HG02981 (cell line): ENCODE measurements around the gene SNX30.

Experiments
- ATAC-seq: cut with Tn5 transposase; IDR thresholded peaks from one replicate; pipeline ENCODE4 v1.9.1; 2021; ENCODE audit warnings: mild to moderate bottlenecking, moderate library complexity; ENCODE audit not compliant: unreplicated experiment

SNX30 gene

DNA sequence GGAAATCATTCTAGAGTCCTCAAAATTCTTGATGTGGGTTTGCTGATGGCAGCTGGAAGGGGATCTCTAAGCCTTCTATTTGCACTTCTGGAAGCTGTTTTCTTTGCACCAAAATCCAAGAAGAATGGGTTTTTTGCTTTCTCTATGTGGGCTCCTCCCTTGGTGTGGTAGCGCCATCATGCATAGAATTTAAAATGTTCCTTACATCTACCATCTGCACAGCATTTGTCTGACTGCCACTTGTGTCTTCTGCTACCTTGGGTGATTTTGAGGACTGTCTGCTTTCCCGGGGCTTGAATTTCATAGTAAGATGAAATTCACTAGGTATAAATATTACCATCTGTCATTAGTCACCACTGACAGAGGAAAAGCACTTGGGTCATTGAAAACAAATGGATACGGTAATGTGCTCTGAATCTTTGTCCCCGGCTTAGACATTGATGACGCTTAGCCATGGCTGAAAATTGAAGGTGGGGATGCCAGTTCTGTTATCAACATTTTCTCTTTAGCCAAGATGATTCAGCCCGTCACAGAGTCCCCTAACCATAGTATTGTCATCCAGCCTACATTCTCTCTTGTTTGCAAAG lies 30.0 kb downstream of the SNX30 start:
- no peak for ATAC-seq

DNA sequence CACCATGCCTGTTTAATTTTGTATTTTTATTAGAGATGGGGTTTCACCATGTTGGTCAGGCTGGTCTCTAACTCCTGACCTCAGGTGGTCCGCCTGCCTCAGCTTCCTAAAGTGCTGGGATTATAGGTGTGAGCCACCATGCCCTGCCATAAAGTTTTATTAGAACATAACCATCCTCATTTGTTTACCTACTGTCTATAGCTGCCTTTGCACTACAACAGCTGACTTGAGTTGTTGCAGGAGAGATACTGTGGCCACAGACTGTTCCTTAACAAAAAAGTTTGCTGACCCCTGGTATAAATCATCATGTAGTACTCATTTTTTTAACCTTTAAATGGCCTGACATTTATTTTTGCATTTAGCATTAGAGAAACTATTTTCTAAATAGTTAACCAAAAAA lies 31.7 kb downstream of the SNX30 start:
- ATAC-seq = no peak

DNA sequence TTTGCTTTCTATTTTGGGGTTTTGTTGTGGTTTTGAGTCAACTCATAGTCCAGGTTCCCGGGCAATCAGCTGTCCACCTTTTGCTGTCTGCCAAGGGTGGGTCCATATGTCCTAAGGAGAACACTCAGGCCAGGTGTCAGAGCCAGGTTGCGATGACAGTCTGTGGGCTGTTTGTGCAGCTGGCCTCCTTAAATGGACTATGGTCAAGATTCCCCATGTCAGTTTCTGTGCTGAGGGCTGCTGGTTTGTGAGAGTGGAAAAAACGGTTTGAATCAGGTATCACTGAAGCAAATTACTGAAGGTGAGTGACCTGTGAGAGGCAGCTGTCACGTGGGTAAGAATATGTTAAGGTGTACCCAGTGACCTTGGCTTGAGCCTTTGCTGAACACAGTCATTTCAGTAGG lies 33.0 kb downstream of the SNX30 start:
- ATAC-seq = no peak

DNA sequence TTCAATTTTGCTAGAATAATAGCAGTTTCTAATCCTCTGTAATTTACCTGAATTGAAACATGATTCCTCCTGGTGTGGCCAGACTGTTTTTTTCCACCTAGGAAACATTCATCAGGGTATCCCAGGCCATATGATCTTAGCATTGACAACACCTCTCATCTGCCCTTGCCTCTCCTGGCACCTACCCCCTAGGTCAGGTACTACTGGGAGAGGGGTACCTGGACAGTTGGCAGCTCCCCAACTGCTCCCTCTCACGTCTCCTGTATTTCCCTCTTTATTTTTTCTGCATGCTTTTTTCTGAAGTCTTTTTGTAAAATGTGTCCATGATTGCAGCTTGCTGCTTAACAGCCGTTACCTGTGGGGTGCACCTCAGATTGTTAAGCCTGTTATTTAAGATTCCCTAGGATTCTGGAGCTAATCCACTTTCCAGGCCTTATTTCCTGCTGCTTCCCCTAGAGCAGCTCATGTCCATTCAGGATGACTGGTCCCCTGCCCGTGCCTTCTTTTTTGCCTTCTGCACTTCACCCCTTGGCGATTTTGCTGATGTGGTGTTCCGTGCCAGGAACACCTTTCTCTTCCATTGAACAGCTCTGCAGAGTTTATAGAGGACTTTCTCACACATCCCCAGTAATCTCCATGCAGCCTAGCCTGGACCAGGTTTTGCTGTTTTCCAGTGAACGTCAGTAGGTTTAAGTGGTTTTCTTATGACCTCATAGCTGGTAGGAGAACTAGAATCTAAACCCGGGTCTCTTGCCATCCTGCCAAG lies 33.6 kb downstream of the SNX30 start:
- ATAC-seq = no peak

DNA sequence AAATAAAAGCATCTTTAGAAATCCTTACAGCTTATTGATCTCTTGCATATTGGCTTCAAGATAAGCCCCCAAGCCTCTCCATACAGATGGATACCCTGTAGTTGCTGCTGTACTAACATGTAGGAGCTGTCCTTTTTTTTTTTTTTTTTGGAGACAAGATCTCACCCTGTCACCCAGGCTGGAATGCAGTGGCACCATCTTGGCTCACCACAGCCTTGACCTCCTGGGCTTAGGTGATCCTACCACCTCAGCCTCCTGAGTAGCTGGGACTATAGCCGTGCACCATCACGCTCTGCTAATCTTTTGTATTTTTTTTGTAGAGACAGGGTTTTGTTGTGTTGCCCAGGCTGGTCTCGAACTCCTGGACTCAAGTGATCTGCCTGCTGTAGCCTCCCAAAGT lies 35.4 kb downstream of the SNX30 start:
- no peak for ATAC-seq

DNA sequence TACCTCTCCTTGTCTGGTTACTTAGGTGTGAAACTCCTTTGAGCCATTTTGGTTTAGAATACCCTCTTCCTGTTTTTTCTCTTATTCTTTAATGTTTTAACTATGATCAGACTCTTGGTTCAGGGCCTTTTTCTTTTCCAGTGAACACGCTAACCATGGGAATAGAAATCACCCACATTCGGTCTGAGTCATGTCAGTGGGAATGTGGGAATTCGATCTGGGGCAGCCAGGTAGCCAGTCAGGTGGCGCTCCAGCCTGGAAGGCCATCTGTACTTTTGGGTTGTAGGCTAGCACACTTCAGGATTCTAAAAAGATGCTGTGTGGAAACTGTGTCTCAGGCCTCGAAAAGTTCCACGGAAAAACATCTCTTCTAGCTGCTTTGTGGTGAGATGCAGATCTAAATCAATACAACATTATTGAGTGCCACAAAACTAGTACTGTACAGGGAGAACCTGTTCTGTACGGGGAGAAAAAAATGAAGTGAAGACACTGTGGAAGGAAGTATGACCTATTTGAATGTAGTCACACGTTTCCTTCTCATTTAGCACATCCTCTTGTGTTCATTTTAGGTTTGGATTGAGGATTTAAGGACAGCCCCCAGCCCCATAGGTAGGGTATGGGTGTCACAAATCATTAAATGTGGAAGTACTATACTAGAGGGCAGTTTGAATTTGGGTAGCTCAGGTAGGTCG lies 36.4 kb downstream of the SNX30 start:
- no peak for ATAC-seq

DNA sequence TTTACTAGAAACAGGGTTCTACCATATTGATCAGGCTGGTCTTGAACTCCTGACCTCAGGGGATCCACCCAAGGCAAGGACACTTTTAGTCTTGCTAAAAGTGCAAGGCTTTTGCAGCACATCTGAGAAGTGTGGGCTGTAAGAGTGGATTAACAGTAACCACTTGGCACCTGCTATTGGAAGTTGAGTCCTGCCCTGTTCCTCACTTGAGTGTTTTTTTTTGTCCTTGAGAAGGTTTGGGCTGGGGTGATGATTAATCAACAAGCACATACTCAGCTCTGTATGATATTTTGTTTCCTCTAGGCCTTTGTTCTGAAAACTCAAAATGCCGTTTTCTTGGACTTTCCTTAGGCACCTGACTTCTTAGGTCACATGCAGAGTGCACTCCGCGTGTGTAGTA lies 37.4 kb downstream of the SNX30 start:
- no peak for ATAC-seq

DNA sequence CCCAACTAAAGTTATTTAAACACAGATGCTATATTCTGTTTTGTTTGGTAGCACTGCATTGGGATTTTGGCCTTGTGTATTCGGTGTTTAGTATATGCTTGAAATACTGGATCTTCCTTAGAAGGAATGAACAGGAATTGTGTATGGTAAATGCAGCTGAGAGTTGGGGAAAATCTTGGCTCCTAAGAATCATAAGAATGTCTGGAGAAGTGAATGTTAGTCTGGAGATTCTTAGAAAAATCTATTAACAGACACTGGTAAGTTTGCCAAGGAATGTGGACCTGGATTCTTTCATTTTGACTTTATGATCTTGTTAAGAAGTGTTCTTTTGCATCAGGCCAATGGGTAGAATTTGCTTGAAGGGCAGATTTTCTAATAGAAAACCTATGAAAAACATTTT lies 38.9 kb downstream of the SNX30 start:
- ATAC-seq = no peak

DNA sequence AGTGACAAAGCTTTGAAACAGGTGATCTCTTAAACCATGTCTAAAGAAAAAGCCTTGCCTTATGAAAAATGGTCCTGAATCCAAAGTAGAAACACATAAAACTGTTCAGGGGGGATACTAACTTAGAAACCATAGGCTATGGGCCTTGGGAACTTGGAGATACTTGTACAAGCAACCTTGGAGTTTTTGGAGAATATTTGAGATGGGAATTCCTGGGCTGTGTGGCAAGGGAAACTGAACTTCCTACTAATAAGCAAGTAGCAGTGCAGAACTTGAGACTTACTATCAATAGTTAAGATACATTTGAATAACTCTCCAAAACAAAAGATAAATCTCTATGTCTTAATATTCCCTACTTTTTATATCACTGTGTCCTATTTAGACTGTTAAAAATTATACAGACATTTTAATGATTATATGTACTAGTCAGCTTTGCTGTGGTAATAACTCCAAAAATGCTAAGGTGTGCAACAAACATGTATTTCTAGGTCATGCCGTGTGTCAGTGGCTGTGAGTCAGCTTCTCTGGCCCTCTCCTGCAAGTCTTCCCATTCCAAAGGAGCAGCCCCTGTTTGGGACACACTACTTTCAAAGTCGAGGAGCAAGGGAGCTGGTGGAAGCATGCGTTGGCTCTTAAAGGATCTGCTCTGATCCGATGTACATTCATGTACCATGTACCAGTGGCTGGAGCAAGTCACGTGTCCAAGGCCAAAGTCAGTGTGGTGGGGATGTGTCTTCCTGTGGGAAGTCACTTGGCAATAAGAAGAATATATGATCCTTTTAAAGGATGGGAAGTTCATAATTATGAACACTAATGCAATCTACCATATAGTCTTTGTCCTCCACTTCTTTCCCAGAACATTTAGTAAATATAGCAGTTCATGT lies 39.6 kb downstream of the SNX30 start:
- ATAC-seq = no peak

DNA sequence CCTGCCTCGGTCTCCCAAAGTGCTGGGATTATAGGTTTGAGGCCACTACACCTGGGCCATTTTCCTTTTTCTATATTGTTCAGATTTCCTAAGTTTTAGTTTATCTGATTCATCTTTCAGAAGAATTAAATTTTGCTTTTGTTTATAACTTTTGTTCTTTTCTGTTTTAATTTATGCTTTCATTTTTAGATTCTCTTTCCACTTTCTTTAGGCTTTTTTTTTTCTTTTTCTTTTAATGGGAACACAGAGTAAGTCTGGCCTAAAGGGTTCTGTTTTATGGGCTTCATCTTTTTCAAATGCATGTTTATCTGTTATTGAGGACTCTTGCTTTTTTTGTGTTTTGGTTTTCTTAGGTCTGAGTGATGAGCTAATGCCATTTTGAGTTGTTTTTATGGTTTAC lies 42.1 kb downstream of the SNX30 start:
- no peak for ATAC-seq

DNA sequence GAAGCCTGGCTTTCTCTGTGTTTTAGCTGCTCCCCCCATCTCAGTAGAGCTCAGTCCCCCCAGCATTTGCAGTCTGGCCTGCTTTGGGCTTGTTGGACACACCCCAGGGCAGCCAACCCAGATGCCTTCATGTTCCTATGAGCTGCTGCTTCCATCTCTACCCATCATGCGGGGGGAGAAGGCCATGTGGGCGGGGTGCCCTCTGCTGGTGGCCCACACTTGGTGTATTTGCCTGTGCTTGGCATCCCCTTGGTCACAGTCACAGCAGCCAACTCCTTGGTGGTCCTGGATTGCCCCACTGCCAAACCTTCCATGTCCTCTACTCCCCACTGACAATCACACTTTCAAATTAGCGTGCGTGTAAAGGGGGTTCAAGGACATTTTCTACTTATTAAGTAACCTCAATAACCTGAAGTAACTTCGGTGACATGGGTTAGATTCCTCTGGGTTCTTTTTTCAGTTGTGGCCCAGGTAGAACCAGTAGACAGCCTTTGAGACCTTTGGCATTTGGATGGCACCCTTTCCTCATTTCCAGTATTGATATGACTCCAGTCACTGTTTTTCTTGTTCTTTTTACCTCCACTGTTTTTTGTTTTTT lies 42.8 kb downstream of the SNX30 start:
- no peak for ATAC-seq

DNA sequence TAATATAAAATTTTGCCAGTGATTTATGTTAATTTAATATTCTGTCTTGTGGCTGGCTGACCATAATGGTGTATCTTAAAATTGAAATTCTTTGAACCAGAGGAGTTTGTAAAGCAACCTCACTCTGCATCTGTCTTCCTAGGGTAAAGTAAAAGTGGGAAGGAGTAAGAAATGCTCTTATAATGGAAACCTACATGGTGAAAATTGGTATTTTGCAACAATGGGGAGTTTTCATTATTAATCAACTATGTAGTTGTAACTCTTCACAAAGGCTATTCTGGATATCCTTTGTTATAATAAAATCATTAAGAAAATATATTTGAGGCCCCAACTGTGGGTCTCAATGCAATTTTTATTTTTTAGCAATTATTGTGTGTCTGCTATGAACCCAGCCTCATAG lies 44.2 kb downstream of the SNX30 start:
- ATAC-seq = no peak

DNA sequence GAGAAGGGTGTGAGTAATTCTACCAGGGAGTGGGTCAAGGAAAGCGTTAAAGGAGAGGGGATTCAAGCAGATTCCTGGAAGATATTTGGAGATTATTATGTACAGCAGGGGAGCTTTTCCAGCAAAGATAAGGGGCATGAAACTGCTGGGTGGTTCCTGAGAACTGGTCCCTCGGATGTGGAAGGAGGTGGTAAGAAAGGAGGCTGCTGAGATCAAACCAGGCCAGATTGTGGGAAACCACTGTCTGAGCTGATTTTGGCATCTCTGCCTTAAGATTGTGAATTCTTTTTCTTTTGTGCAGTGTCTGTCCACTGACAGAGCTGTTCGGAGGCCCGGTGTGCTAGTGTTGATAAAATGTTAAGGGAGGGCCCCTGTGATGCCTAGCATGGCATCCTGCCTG lies 45.4 kb downstream of the SNX30 start:
- no peak for ATAC-seq

DNA sequence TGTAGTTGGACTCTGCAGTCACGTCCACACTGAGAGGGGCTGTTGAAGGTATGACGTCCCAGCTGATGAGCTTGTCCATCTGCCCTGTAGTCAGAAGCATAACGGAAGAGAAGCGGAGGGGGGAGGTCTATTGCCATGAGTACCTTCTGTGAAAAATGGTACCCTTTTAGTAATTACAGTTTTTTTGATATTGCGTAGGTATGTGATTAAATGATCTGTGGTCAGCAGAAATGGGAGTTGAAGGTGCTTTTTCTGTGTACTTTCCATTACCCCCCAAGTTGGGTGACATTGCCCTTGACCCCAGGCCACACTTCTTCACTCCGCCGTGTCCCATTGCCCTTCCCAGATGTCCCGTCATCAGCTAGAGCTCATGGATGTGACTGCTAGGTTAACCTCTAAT lies 45.9 kb downstream of the SNX30 start:
- ATAC-seq = no peak

DNA sequence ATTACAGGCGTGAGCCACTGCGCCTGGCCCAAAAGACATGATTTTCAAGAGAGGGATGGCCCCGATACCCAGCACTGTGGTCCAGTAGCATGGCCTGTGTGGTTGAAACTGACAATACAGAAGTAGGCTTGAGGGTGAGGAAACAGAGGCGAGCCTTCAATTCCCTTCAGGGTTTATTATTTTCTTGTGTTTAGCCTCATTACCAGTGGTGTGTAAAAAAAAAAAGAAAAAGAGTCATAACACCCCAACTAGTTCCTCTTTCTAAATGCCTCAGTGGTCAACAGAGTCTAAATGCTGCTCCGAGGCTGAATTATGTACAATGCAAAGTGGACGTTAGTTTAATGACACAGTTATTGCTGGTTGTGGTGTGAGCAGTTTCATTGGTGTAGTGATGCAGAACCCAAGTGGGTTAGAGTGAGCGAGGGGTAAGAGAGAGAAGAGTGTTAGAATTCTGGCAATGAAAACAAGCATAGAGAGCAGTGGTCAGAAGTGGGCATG lies 58.8 kb downstream of the SNX30 start:
- peak; percentile 98 for ATAC-seq

DNA sequence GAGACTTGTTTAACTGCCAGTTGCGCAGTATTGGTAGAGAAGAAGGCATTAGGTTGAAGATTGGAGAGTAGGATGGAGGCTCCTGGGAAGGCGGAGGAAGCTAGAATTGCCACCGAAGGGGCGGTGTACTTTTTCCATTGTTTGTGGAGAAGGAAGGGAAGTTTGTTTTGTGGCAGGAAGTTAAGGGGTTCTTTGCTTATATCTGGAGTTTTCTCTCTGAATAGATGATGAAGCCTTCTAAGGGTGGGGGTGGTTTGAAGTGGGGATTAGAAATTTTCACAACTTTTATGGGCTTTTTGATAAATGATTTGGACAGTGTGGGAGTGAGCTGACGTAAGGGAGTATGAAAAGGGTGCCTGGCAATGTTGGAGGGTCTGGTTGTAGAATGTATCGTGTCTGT lies 59.3 kb downstream of the SNX30 start:
- no peak for ATAC-seq

DNA sequence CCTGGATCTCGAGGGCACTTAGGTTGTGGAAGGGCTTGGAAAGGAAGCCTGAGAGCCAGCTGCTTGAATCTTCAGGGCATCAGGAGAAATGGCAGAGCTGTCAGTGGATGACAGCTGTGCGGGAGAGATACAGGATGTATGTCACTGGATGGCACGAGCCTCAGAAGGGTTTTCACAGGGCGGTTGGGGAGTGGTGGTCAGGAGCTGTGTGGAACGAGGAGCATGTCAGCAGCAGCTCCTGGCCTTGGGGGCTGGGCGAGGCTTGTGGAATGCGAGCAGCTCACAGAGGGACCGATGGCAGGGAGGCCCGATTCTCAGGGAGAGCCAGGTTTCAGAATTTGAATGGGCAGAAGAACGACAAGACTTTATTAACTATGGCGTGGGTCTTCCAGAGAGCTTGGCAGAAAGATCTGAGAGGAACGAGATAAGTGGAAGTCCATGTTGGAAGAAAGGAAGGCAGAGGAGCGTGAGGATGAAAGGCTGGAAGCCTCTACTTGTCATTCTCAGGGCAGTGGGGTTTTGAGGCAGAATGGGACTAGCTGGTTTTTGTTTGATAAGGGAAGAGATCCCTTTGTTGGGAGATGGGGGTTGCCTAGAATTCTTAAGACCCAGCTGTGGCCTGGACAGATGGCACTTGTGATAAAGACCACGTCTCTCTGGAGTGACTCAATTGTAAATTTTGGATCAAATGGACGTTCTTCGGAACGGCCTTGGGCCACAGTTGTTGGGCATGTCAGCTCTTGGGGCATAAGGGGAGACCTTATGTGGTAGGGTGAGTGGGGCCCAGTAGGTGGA lies 60.3 kb downstream of the SNX30 start:
- no peak for ATAC-seq

DNA sequence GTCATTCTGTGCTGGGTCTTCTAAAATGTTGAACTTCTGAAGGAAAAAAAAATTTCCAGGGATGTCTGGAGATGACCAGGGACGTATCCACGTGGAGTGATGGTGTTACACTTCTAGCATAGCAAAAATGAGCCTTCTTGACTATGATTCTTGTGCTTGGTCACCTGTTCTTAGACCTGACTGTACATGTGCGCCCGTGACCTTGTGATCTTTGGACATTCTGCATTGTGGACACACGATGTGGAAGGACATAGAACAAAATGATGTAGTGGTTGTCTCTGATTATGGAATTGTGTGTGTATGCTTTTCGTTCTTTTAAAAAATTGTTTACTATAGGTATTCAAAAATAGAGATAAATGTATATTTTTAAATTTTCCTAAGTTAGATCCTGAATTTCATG lies 61.0 kb downstream of the SNX30 start:
- no peak for ATAC-seq

DNA sequence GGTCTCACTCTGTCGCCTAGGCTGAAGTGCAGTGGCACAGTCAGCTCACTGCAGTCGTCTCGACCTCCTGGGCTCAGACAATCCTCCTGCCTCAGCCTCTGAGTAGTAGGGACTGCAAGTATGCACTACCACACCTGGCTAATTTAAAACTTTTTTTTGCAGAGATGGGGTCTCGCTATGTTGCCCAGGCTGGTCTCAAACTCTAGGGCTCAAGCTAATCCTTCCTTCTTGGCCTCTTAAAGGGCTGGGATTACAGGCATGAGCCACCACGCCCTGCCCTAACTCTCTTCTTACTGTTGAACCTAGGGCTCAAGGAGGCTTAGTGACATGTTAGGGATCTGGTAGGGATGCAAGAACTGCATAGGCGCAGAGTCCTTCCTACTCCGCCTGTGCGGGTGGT lies 65.3 kb downstream of the SNX30 start:
- no peak for ATAC-seq

DNA sequence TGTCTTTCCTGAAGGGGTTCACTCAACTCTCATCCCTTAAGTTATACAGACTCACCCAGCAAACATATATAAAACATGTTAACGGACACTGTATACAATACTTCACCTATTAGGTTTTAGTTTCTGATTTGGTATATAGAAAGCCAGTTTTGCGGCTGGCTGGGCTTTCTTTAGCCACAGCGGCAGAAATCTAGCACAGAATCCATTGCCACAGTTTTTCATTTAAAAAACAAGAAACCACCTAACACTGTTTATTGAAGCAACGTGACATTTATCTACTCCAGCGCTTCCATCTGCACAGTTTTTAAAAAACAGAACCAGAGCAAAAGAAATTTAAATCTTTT lies 67.3 kb downstream of the SNX30 start:
- ATAC-seq = peak; percentile 82
